Measurements from ENCODE around the gene RHBDD2. TPM values are rescaled to one million over a fixed set of nuclear protein-coding genes. Genes with fewer than 3 reads are reported as not detected.

RHBDD2 gene
- total and polyA plus RNA-seq, 4 donors, result 13.6 to 65.0 (median 37.3) TPM

DNA sequence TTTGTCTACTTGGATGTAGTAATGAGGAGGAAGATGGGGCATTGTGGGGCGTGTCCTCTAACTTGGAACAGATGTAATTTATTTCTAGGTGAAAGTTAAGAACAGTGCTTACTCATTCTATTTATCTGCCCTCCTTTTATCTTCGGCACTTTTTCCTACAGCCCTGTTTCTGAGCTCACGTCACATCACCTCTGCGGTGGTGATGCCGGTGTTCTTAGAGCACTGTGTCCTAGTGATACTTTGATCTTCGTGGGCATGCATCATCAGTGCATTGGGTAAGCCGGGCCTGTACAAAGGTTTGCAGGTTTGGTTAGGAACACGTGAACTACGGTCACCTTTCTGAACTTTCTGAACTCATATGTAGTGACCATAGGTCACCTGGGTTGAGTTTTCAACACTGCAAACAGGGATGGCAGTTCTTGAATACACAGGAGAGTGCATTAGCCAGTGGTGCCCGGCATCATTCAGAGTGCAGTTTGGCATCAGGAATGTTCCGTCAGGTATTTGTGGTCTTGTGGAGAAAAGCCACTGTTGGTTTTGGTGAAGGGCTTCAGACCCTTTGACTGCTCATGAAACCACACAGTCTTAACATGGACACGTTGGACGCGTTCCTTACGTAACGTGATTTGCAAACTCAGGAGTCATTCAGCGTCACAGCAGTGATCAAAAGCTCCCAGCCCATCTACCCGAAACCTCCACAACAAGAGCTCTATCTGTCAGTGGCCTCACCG, 41.8 kb downstream of the RHBDD2 start:
- H3K9me3 ChIP-seq (ENCODE audit: control insufficient read depth in 4 of 4, low read length in 3 of 4), result no peaks in the 10 kb centered on the region
- H3K27ac ChIP-seq (ENCODE audit: low read depth in 1 of 2, low read length in 2 of 2), result peak overlapping the region; percentile 99 to 100
- DNase-seq (ENCODE audit: low spot score), result peak; percentile 58
- peak overlapping the region in 1 of 3 donors; percentile 32 for H3K4me3 ChIP-seq (ENCODE audit: low read depth in 1 of 3, low read length in 3 of 3)
- 35% methylated on average over 19 of the region's 19 CpGs for WGBS
- no peaks in the 10 kb centered on the region for H3K27me3 ChIP-seq (ENCODE audit: control insufficient read depth in 4 of 4, insufficient read depth in 4 of 4, low read length in 3 of 4)
- peaks cover 7 to 67% (median 24%) of the 10 kb centered on the region in 4 donors for H3K4me1 ChIP-seq (ENCODE audit: control insufficient read depth in 4 of 4, insufficient read depth in 4 of 4, low read length in 3 of 4)
- H3K9ac ChIP-seq (ENCODE audit: low read depth in 1 of 2, low read length in 2 of 2), result peak overlapping the region; percentile 80 to 88
- TF ChIP-seq NR2F2 (IDR thresholded peaks at IDR 0.05), result peak; percentile 66
- TF ChIP-seq, protein P1, sequence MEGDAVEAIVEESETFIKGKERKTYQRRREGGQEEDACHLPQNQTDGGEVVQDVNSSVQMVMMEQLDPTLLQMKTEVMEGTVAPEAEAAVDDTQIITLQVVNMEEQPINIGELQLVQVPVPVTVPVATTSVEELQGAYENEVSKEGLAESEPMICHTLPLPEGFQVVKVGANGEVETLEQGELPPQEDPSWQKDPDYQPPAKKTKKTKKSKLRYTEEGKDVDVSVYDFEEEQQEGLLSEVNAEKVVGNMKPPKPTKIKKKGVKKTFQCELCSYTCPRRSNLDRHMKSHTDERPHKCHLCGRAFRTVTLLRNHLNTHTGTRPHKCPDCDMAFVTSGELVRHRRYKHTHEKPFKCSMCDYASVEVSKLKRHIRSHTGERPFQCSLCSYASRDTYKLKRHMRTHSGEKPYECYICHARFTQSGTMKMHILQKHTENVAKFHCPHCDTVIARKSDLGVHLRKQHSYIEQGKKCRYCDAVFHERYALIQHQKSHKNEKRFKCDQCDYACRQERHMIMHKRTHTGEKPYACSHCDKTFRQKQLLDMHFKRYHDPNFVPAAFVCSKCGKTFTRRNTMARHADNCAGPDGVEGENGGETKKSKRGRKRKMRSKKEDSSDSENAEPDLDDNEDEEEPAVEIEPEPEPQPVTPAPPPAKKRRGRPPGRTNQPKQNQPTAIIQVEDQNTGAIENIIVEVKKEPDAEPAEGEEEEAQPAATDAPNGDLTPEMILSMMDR (IDR thresholded peaks at IDR 0.05; ENCODE audit: low read depth, low read length, missing input control), result no peak
- peak; percentile 100 for TF ChIP-seq RXRA (IDR thresholded peaks at IDR 0.05)
- TF ChIP-seq HNF4A (conservative IDR thresholded peaks at IDR 0.05), result peak; percentile 96 to 99
- peak; percentile 79 for TF ChIP-seq FOXA1 (IDR thresholded peaks at IDR 0.05)
- TF ChIP-seq JUND (IDR thresholded peaks at IDR 0.05), result peak; percentile 98 to 99
- peak in 1 of 2 donors; percentile 57 for TF ChIP-seq GABPA (IDR thresholded peaks at IDR 0.05 in 1 of 2, conservative IDR thresholded peaks at IDR 0.05 in 1 of 2)
- peak; percentile 66 to 95 for TF ChIP-seq EGR1 (IDR thresholded peaks at IDR 0.05; ENCODE audit: low read depth in 2 of 2)
- TF ChIP-seq ATF3 (IDR thresholded peaks at IDR 0.05), result peak; percentile 98
- peak; percentile 47 for TF ChIP-seq REST (IDR thresholded peaks at IDR 0.05)
- peak; percentile 85 for TF ChIP-seq MAX (IDR thresholded peaks at IDR 0.05)
- TF ChIP-seq YY1 (IDR thresholded peaks at IDR 0.05), result peak; percentile 92
- peak; percentile 90 for TF ChIP-seq FOXA2 (IDR thresholded peaks at IDR 0.05)
- peak in 1 of 2 donors; percentile 59 for TF ChIP-seq RAD21 (IDR thresholded peaks at IDR 0.05)
- peak; percentile 96 for TF ChIP-seq HNF4G (IDR thresholded peaks at IDR 0.05)
- TF ChIP-seq, protein P2, sequence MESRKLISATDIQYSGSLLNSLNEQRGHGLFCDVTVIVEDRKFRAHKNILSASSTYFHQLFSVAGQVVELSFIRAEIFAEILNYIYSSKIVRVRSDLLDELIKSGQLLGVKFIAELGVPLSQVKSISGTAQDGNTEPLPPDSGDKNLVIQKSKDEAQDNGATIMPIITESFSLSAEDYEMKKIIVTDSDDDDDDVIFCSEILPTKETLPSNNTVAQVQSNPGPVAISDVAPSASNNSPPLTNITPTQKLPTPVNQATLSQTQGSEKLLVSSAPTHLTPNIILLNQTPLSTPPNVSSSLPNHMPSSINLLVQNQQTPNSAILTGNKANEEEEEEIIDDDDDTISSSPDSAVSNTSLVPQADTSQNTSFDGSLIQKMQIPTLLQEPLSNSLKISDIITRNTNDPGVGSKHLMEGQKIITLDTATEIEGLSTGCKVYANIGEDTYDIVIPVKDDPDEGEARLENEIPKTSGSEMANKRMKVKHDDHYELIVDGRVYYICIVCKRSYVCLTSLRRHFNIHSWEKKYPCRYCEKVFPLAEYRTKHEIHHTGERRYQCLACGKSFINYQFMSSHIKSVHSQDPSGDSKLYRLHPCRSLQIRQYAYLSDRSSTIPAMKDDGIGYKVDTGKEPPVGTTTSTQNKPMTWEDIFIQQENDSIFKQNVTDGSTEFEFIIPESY (IDR thresholded peaks at IDR 0.05), result no peak
- TF ChIP-seq TAF1 (conservative IDR thresholded peaks at IDR 0.05), result peak; percentile 66
- peak; percentile 100 for TF ChIP-seq SP1 (IDR thresholded peaks at IDR 0.05)
- peaks cover 0 to 12% (median 4%) of the 10 kb centered on the region in 4 donors for H3K36me3 ChIP-seq (ENCODE audit: control insufficient read depth in 4 of 4, insufficient read depth in 3 of 4, low read depth in 1 of 4, low read length in 3 of 4)

Data from liver (tissue), 9 donors.